HG03060 (cell line): ENCODE data around the gene ZNF2.

Source experiments
- ATAC-seq: cut with Tn5 transposase; IDR thresholded peaks from one replicate; pipeline ENCODE4 v1.9.1; 2021; ENCODE audit warnings: low read depth, moderate number of reproducible peaks; ENCODE audit not compliant: unreplicated experiment

The ZNF2 gene

GRCh38 chr2:95204396-95204795, 38.8 kb downstream of the ZNF2 start:
- ATAC-seq, result no peak

GRCh38 chr2:95206096-95206495, 40.5 kb downstream of the ZNF2 start:
- ATAC-seq, result no peak

- peak; percentile 74 for ATAC-seq
Observed at GRCh38 chr2:95207111-95207961, 41.7 kb downstream of the ZNF2 start, which contains the start of gene ZNF892. TSS of gene ZNF892 (plus strand) at chr2:95207521. CDS start at chr2:95207816, 295 bp downstream.

- ATAC-seq, result no peak
Observed at GRCh38 chr2:95208106-95208505, 42.5 kb downstream of the ZNF2 start.

- no peak for ATAC-seq
Observed at GRCh38 chr2:95215018-95215612, 49.5 kb downstream of the ZNF2 start.

GRCh38 chr2:95220449-95220848, 54.8 kb downstream of the ZNF2 start:
- no peak for ATAC-seq

DNA sequence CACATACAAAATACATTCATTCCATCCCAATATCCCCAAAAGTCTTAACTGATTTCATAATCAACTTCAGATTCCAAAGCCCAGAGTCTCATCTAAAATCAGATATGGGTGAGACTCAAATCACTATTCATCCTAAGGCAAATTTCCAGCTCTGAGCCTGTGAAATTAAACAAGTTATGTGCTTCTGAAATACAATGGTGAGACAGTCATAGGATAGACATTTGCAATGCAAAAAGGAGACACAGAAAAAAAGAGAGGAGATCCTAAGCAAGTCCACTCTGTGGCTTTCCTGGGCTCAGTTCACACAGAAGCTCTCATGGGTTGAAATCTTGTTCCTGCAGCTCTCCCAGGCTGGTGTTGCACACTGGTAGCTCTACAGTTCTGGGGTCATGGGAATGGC, 60.0 kb downstream of the ZNF2 start:
- ATAC-seq, result no peak

GRCh38 chr2:95231723-95232122, 66.1 kb downstream of the ZNF2 start:
- ATAC-seq, result no peak

- no peak for ATAC-seq
Observed at GRCh38 chr2:95232232-95232631, 66.6 kb downstream of the ZNF2 start.
